Nephron progenitor cell (in vitro differentiated cells): ENCODE measurements around the gene HAND2.

Source experiments
- DNase-seq: peaks from one replicate; pipeline ENCODE4 v3.0.0; 2021
- H3K27ac Mint-ChIP-seq: 2 replicates; pipeline ENCODE4 v1.8.0; 2021; ENCODE audit warnings: mild to moderate bottlenecking, moderate library complexity, mixed read lengths
- H3K27me3 Mint-ChIP-seq: 2 replicates; pipeline ENCODE4 v1.8.0; 2021; ENCODE audit warnings: mild to moderate bottlenecking, low read depth, mixed read lengths; ENCODE audit not compliant: poor library complexity
- H3K36me3 Mint-ChIP-seq: 2 replicates; pipeline ENCODE4 v1.8.0; 2021; ENCODE audit warnings: low read depth, mixed read lengths
- H3K4me1 Mint-ChIP-seq: 2 replicates; pipeline ENCODE4 v1.8.0; 2021; ENCODE audit warnings: mixed read lengths
- H3K4me3 Mint-ChIP-seq: 2 replicates; pipeline ENCODE4 v1.8.0; 2021; ENCODE audit warnings: mild to moderate bottlenecking, moderate library complexity, mixed read lengths
- H3K9me3 Mint-ChIP-seq: 2 replicates; pipeline ENCODE4 v1.8.0; 2021; ENCODE audit warnings: mild to moderate bottlenecking, moderate library complexity, mixed read lengths
- TF ChIP-seq, protein P1 (sequence below): fragments of 200-600 bp; sonication (generic); IDR thresholded peaks from 2 replicates; pipeline ENCODE4 v1.5.0; 2021; ENCODE audit warnings: antibody characterized with exemption

HAND2 gene

DNA sequence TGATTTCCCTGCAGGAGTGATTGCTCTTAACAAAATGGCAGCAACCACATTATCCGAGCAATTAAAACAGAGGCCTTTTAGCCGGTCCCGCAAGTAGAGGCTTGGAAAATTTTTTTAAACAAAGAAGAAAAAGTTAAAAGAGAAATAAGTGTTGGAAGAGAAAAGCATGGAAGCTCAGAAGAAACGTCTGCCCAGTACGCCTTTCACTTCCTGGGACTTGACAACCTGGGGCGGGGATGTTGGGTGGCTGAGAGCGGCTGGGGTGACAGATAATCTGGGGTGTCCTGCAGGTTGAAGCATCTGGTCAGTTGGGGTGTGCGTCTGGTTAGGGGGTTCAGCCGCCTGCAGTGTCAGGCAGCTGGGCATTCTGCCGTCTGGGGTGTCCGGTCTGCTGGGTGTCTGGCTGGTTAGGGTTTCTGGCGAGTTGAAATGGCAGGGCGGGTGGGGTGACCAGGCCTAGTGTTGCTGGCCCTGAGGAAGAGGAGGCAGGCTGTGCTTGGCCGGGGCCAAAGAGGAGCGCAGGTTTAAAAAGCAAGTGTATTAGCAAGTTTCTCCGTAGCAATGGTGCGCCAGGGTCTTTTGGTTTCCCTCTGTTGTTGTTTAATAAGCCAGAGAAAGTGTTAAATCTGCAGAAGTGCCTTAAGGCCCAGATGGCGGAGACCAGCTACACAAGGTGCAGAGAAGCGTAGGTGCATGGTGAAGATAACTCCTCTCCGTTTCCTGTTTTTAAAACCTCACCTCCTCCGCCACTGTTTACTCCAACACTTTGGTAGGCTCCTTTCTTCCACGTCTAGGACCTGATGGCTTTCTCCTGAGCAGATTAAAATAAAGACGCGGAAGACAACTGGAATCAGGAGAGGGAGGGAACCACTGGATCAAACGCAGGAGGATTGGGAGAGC lies 5.6 kb downstream of the HAND2 start:
- peak overlapping the region; percentile 21 for H3K27ac Mint-ChIP-seq
- no peak overlapping the region for H3K4me3 Mint-ChIP-seq
- DNase-seq: peak; percentile 5
- H3K9me3 Mint-ChIP-seq: peaks cover 7% of the 10 kb centered on the region
- TF ChIP-seq, protein P1, sequence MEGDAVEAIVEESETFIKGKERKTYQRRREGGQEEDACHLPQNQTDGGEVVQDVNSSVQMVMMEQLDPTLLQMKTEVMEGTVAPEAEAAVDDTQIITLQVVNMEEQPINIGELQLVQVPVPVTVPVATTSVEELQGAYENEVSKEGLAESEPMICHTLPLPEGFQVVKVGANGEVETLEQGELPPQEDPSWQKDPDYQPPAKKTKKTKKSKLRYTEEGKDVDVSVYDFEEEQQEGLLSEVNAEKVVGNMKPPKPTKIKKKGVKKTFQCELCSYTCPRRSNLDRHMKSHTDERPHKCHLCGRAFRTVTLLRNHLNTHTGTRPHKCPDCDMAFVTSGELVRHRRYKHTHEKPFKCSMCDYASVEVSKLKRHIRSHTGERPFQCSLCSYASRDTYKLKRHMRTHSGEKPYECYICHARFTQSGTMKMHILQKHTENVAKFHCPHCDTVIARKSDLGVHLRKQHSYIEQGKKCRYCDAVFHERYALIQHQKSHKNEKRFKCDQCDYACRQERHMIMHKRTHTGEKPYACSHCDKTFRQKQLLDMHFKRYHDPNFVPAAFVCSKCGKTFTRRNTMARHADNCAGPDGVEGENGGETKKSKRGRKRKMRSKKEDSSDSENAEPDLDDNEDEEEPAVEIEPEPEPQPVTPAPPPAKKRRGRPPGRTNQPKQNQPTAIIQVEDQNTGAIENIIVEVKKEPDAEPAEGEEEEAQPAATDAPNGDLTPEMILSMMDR: no peak
- H3K36me3 Mint-ChIP-seq: no peaks in the 10 kb centered on the region
- H3K27me3 Mint-ChIP-seq: peaks cover 98% of the 10 kb centered on the region
- peaks cover 52% of the 10 kb centered on the region for H3K4me1 Mint-ChIP-seq

DNA sequence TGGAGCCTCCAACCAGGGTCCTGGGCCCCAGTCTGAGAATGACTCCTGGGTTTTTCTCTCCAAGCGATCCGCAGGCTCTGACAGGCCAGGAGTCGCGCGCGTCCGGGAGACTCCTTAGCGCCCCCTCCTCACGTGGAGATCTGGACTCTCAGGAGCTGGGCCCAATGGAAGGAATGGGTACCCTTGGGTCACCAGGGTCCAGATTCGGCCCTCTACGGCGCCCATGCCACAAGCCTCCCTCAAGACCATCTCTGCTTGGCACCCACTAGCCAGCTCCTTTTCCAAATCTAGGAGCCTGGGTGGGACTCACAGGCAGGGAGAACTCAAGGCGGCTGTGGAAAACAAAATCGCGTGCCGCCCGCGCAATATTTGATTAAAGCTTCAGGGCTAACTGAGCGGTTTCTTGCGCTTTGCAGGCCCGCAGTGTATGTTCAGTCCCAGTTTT lies 7.1 kb downstream of the HAND2 start:
- H3K27me3 Mint-ChIP-seq: peaks cover 100% of the 10 kb centered on the region
- H3K36me3 Mint-ChIP-seq: no peaks in the 10 kb centered on the region
- H3K27ac Mint-ChIP-seq: no peak overlapping the region

DNA sequence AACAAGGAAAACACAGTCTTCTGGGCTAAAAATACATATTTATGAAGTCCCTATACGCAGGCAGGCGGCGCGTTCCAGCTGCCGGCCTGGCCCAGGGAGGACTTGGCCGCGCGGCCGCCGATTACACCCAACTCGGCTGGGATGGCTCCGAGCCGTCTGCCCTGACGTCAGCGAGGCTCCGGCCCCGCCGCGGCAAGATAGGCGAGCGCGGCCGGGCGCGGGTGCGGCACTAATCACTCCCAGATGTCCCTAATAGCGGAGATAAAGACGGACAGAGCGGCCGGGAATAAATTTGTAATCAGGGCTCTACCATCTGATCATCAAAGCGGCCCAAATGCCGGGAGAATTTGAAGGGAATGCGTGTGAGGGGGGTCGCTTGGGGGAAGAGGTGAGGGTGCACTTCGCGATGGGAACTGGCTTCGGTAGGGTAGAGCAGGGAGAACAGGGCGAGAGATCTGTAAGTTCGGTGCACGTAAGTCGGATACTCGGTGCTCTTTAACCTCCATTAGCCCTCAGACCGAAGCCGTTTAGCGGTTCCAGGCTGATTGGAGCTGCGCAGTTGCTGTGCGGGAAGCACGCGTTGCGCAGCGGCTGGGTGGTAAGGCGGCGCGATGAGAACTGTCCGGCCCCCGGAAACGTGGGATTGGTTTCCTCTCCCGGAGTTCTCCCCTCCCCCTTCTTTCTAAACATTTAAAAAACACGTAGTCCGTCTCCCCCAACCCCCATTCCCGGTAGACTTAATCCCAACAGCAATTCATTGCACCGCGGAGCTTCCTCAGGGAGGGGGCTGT lies 7.7 kb downstream of the HAND2 start:
- Mint-ChIP-seq H3K9me3 (peaks cover 3% of the 10 kb centered on the region), H3K4me3 (peak overlapping the region; percentile 81), H3K27ac (no peak overlapping the region), H3K4me1 (peaks cover 48% of the 10 kb centered on the region), H3K36me3 (no peaks in the 10 kb centered on the region), H3K27me3 (peaks cover 100% of the 10 kb centered on the region)
- TF ChIP-seq, protein P1: no peak
- peak; percentile 77 for DNase-seq

More for the DNA sequence above, 7.1 kb downstream of the HAND2 start:
- TF ChIP-seq, protein P1: no peak
- Mint-ChIP-seq H3K4me1 (peaks cover 44% of the 10 kb centered on the region), H3K9me3 (peaks cover 3% of the 10 kb centered on the region), H3K4me3 (peak overlapping the region; percentile 81)
- peak; percentile 29 for DNase-seq

GRCh38 chr4:173521467-173522159 lies 8.4 kb downstream of the HAND2 start:
- TF ChIP-seq, protein P1: no peak
- H3K9me3 Mint-ChIP-seq: peaks cover 7% of the 10 kb centered on the region
- H3K36me3 Mint-ChIP-seq: no peaks in the 10 kb centered on the region
- no peak overlapping the region for H3K27ac Mint-ChIP-seq
- peaks cover 100% of the 10 kb centered on the region for H3K27me3 Mint-ChIP-seq
- peaks cover 55% of the 10 kb centered on the region for H3K4me1 Mint-ChIP-seq
- peak overlapping the region; percentile 81 for H3K4me3 Mint-ChIP-seq
- peak; percentile 7 for DNase-seq

- no peak overlapping the region for H3K4me3 Mint-ChIP-seq
- TF ChIP-seq, protein P1: no peak
- no peak overlapping the region for H3K27ac Mint-ChIP-seq
- peaks cover 59% of the 10 kb centered on the region for H3K4me1 Mint-ChIP-seq
- no peaks in the 10 kb centered on the region for H3K36me3 Mint-ChIP-seq
- H3K9me3 Mint-ChIP-seq: peaks cover 8% of the 10 kb centered on the region
- peaks cover 100% of the 10 kb centered on the region for H3K27me3 Mint-ChIP-seq
- DNase-seq: no peak
These were observed 9.0 kb downstream of the HAND2 start for GRCh38 chr4:173520921-173521466.
